Neural progenitor cell (in vitro differentiated cells): ENCODE results near the gene CDK5RAP3. TPM values are rescaled to one million over a fixed set of nuclear protein-coding genes. Genes with fewer than 3 reads are reported as not detected.

ENCODE experiments used
- DNase-seq: peaks from one replicate; pipeline ENCODE4 v3.0.0-alpha.2; 2016; ENCODE audit warnings: low spot score
- H2AFZ ChIP-seq: fragments of 200-600 bp; sonication (generic); replicated peaks from 2 replicates; pipeline ENCODE4 v1.6.1; 2016; ENCODE audit warnings: antibody characterized with exemption
- H3F3A ChIP-seq: fragments of 200-600 bp; sonication (generic); 2 replicates; pipeline ENCODE4 v1.6.1; 2016; ENCODE audit warnings: antibody characterized with exemption, low read depth
- H3K27ac ChIP-seq: fragments of 200-600 bp; sonication (generic); 2 replicates; pipeline ENCODE4 v1.5.1; 2016; ENCODE audit warnings: mild to moderate bottlenecking
- H3K27me3 ChIP-seq: fragments of 200-600 bp; sonication (generic); 2 replicates; pipeline ENCODE4 v1.6.1; 2016; ENCODE audit warnings: mild to moderate bottlenecking, moderate library complexity
- H3K36me3 ChIP-seq: fragments of 200-600 bp; sonication (generic); 2 replicates; pipeline ENCODE4 v1.5.1; 2016
- H3K4me1 ChIP-seq: fragments of 200-600 bp; sonication (generic); 2 replicates; pipeline ENCODE4 v1.6.1; 2016; ENCODE audit warnings: mixed run types
- H3K4me2 ChIP-seq: fragments of 200-600 bp; sonication (generic); 2 replicates; pipeline ENCODE4 v1.6.1; 2016
- H3K4me3 ChIP-seq: fragments of 200-600 bp; sonication (generic); 2 replicates; pipeline ENCODE4 v1.5.1; 2016
- H3K79me2 ChIP-seq: fragments of 200-600 bp; sonication (generic); 2 replicates; pipeline ENCODE4 v1.6.1; 2016; ENCODE audit warnings: low read depth
- H3K9ac ChIP-seq: fragments of 200-600 bp; sonication (generic); 2 replicates; pipeline ENCODE4 v1.6.1; 2016
- H3K9me3 ChIP-seq: fragments of 200-600 bp; sonication (generic); 2 replicates; pipeline ENCODE4 v1.5.1; 2016; ENCODE audit warnings: low read depth
- H4K20me1 ChIP-seq: fragments of 200-600 bp; sonication (generic); 2 replicates; pipeline ENCODE4 v1.6.1; 2016; ENCODE audit warnings: low read depth
- H3K27ac Mint-ChIP-seq: 3 replicates; pipeline ENCODE4 v1.8.0; 2021; ENCODE audit warnings: mixed read lengths
- H3K27me3 Mint-ChIP-seq: 2 replicates; pipeline ENCODE4 v1.8.0; 2022; ENCODE audit warnings: low read depth, mild to moderate bottlenecking, inconsistent platforms, moderate library complexity, mixed read lengths; ENCODE audit not compliant: insufficient read depth
- H3K36me3 Mint-ChIP-seq: 3 replicates; pipeline ENCODE4 v1.8.0; 2021; ENCODE audit warnings: mixed read lengths
- H3K4me1 Mint-ChIP-seq: 3 replicates; pipeline ENCODE4 v1.8.0; 2021; ENCODE audit warnings: mixed read lengths
- H3K4me3 Mint-ChIP-seq: 3 replicates; pipeline ENCODE4 v1.8.0; 2021; ENCODE audit warnings: mild to moderate bottlenecking, moderate library complexity, mixed read lengths
- H3K9me3 Mint-ChIP-seq: 3 replicates; pipeline ENCODE4 v1.8.0; 2020; ENCODE audit warnings: mixed read lengths
- EZH2 ChIP-seq: fragments of 200-600 bp; sonication (generic); IDR thresholded peaks from 2 replicates; pipeline ENCODE4 v1.6.1; 2017; ENCODE audit warnings: antibody characterized with exemption, mild to moderate bottlenecking, moderate library complexity
- EZH2phosphoT487 ChIP-seq: fragments of 200-600 bp; sonication (generic); IDR thresholded peaks from 2 replicates; pipeline ENCODE4 v1.6.1; 2017; ENCODE audit warnings: antibody characterized with exemption
- total RNA-seq: library from RNA; depleted of rRNA; stranded (reverse); fragments of >200 nt; gene quantifications from 2 replicates; pipeline ENCODE4 v1.2.3, GENCODE V29; 2015; ENCODE audit warnings: low replicate concordance
- TF ChIP-seq, protein P1 (sequence below): fragments of 200-600 bp; sonication (generic); IDR thresholded peaks from 2 replicates; pipeline ENCODE4 v1.5.1; 2017; ENCODE audit warnings: antibody characterized with exemption, mild to moderate bottlenecking

Gene CDK5RAP3
- total RNA-seq, 1 donor from 2014 or later, result 104 TPM

GRCh38 chr17:47949197-47949759 is 21.6 kb upstream of the CDK5RAP3 start:
- Histone ChIP-seq H3K4me3 (no peak overlapping the region), H4K20me1 (no peaks in the 10 kb centered on the region), H3K27me3 (peaks cover 5% of the 10 kb centered on the region), H3K9me3 (no peaks in the 10 kb centered on the region), H3K79me2 (no peaks in the 10 kb centered on the region), H3K4me1 (peaks cover 5% of the 10 kb centered on the region), H2AFZ (peak overlapping the region; percentile 96), H3F3A (no peaks in the 10 kb centered on the region), H3K27ac (no peak overlapping the region), H3K36me3 (no peaks in the 10 kb centered on the region), H3K9ac (no peak overlapping the region), H3K4me2 (peak overlapping the region; percentile 68)
- Mint-ChIP-seq H3K4me1 (peaks cover 11% of the 10 kb centered on the region), H3K4me3 (peak overlapping the region; percentile 45), H3K27ac (peak overlapping the region; percentile 34), H3K9me3 (no peaks in the 10 kb centered on the region), H3K27me3 (peaks cover 2% of the 10 kb centered on the region), H3K36me3 (no peaks in the 10 kb centered on the region)
- TF ChIP-seq, protein P1, sequence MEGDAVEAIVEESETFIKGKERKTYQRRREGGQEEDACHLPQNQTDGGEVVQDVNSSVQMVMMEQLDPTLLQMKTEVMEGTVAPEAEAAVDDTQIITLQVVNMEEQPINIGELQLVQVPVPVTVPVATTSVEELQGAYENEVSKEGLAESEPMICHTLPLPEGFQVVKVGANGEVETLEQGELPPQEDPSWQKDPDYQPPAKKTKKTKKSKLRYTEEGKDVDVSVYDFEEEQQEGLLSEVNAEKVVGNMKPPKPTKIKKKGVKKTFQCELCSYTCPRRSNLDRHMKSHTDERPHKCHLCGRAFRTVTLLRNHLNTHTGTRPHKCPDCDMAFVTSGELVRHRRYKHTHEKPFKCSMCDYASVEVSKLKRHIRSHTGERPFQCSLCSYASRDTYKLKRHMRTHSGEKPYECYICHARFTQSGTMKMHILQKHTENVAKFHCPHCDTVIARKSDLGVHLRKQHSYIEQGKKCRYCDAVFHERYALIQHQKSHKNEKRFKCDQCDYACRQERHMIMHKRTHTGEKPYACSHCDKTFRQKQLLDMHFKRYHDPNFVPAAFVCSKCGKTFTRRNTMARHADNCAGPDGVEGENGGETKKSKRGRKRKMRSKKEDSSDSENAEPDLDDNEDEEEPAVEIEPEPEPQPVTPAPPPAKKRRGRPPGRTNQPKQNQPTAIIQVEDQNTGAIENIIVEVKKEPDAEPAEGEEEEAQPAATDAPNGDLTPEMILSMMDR, result peak; percentile 95
- TF ChIP-seq EZH2phosphoT487, result no peak
- no peak for TF ChIP-seq EZH2
- peak; percentile 94 for DNase-seq

DNA sequence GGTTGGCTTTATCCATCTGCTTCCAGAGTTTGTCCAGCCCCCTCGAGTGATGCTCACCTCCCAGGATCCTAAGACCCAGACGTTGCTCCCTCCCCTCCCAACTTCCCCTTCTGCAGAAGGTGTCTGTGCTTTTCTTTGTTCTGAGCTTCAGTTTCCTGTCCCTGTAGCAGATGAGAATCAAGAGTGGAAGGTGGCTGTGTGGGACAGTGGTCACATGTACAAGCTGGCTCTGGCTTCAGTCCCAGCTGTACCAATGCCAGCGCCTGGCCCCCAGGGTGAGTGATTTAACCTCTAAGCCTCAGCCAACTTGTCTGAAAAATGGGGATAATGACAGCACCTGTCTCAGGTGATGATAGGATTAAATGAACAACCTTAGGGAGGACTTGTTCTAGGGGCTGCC is 21.0 kb upstream of the CDK5RAP3 start:
- Histone ChIP-seq H4K20me1 (no peaks in the 10 kb centered on the region), H3K4me3 (no peak overlapping the region), H3K27ac (no peak overlapping the region), H3K27me3 (peaks cover 5% of the 10 kb centered on the region), H3K4me1 (peaks cover 5% of the 10 kb centered on the region), H3F3A (no peaks in the 10 kb centered on the region), H3K36me3 (no peaks in the 10 kb centered on the region), H3K9me3 (no peaks in the 10 kb centered on the region), H3K9ac (no peak overlapping the region), H2AFZ (peak overlapping the region; percentile 96), H3K4me2 (peak overlapping the region; percentile 68), H3K79me2 (no peaks in the 10 kb centered on the region)
- Mint-ChIP-seq H3K36me3 (no peaks in the 10 kb centered on the region), H3K27me3 (peaks cover 2% of the 10 kb centered on the region), H3K4me3 (no peak overlapping the region), H3K9me3 (no peaks in the 10 kb centered on the region), H3K27ac (no peak overlapping the region), H3K4me1 (peaks cover 11% of the 10 kb centered on the region)
- no peak for TF ChIP-seq EZH2
- TF ChIP-seq EZH2phosphoT487, result no peak
- TF ChIP-seq, protein P1, result no peak
- no peak for DNase-seq

- no peak for TF ChIP-seq EZH2phosphoT487
- TF ChIP-seq, protein P1, result no peak
- TF ChIP-seq EZH2, result no peak
- Histone ChIP-seq H2AFZ (no peak overlapping the region), H3F3A (no peaks in the 10 kb centered on the region), H3K79me2 (no peaks in the 10 kb centered on the region), H3K4me3 (no peak overlapping the region), H3K4me1 (peaks cover 5% of the 10 kb centered on the region), H3K9me3 (no peaks in the 10 kb centered on the region), H3K27ac (no peak overlapping the region), H3K27me3 (peaks cover 5% of the 10 kb centered on the region), H3K4me2 (no peak overlapping the region), H3K9ac (no peak overlapping the region), H3K36me3 (no peaks in the 10 kb centered on the region), H4K20me1 (no peaks in the 10 kb centered on the region)
- Mint-ChIP-seq H3K27ac (no peak overlapping the region), H3K9me3 (no peaks in the 10 kb centered on the region), H3K4me3 (no peak overlapping the region), H3K27me3 (peaks cover 2% of the 10 kb centered on the region), H3K4me1 (peaks cover 11% of the 10 kb centered on the region), H3K36me3 (no peaks in the 10 kb centered on the region)
- no peak for DNase-seq
These were observed 20.5 kb upstream of the CDK5RAP3 start for GRCh38 chr17:47950448-47950847.
